H1 (cell line): ENCODE results near the gene TUT1. TPM values are rescaled to one million over a fixed set of nuclear protein-coding genes. Genes with fewer than 3 reads are reported as not detected.

ENCODE experiments used
- BCL11A ChIP-seq, 2 experiments: IDR thresholded peaks; one replicate each; pipeline ENCODE4 v1.6.1; 2011; ENCODE audit warnings: low read depth in 2 of 2, low read length in 2 of 2, mild to moderate bottlenecking in 2 of 2
- CHD7 ChIP-seq: fragments of 300-600 bp; sonication (generic); IDR thresholded peaks from 2 replicates; pipeline ENCODE4 v1.7.1; 2012; ENCODE audit warnings: low read length, moderate library complexity, mild to moderate bottlenecking, inconsistent platforms; ENCODE audit not compliant: insufficient replicate concordance
- CTBP2 ChIP-seq: IDR thresholded peaks from 2 replicates; pipeline ENCODE4 v1.7.0; 2011; ENCODE audit warnings: borderline replicate concordance, mild to moderate bottlenecking, moderate library complexity, mixed read lengths, low read length; ENCODE audit not compliant: insufficient read depth, insufficient read length
- GABPA ChIP-seq: IDR thresholded peaks from 2 replicates; pipeline ENCODE4 v1.6.1; 2011; ENCODE audit warnings: mild to moderate bottlenecking, low read length, moderate library complexity, borderline replicate concordance; ENCODE audit not compliant: insufficient read depth
- KDM1A ChIP-seq: fragments of 200-600, 300-600 bp; sonication (generic); IDR thresholded peaks from 2 replicates; pipeline ENCODE4 v1.7.1; 2016; ENCODE audit warnings: mild to moderate bottlenecking, low read length, borderline replicate concordance
- MAX ChIP-seq: IDR thresholded peaks from 2 replicates; pipeline ENCODE4 v1.6.1; 2012; ENCODE audit warnings: inconsistent platforms
- NANOG ChIP-seq: IDR thresholded peaks from 2 replicates; pipeline ENCODE4 v1.6.1; 2011; ENCODE audit warnings: low read length, low read depth, mild to moderate bottlenecking, inconsistent platforms; ENCODE audit not compliant: insufficient read depth, poor library complexity, severe bottlenecking
- SAP30 ChIP-seq: fragments of 300-600 bp; sonication (generic); IDR thresholded peaks from 2 replicates; pipeline ENCODE4 v1.7.1; 2012; ENCODE audit warnings: low read length, moderate library complexity, mild to moderate bottlenecking, inconsistent platforms; ENCODE audit not compliant: insufficient read depth, insufficient replicate concordance
- SIRT6 ChIP-seq: IDR thresholded peaks from one replicate; pipeline ENCODE4 v1.7.1; 2012; ENCODE audit warnings: low read length, inconsistent platforms
- SUZ12 ChIP-seq: fragments of 200-600 bp; sonication (generic); IDR thresholded peaks from 2 replicates; pipeline ENCODE4 v1.6.1; 2012; ENCODE audit warnings: mild to moderate bottlenecking, inconsistent platforms, low read length, moderate library complexity, mixed read lengths
- polyA plus RNA-seq, 7 experiments: library from polyadenylated mRNA; depleted of rRNA in 3 of 7; stranded (reverse) in 5 of 7; unstranded in 2 of 7; fragments of >200 nt in 5 of 7; fragments of 200-250 nt in 2 of 7; gene quantifications; 1 replicate in 5 of 7; 2 replicates in 1 of 7; 4 replicates in 1 of 7; pipeline versions ENCODE4 v1.2.1 to v1.2.3, GENCODE V29; 2011 to 2013; ENCODE audit warnings: missing spikeins in 2 of 7, mixed read lengths in 2 of 7
- total RNA-seq: library from RNA; stranded (reverse); fragmentation: NEBNext Ultra II Directional; extraction: Animal tissue kit (Norgen Biotek cat#: 25700); gene quantifications from 2 replicates; pipeline ENCODE4 v1.2.1, GENCODE V29; 2021

Gene TUT1
- total and polyA plus RNA-seq, 2 of the 8 experiments (the other 6 are each of a cell fraction or from before 2014, with no cell fraction given) = 17.8 to 24.6 TPM

GRCh38 chr11:62621027-62621566, 29.8 kb upstream of the TUT1 start (continued):
- TF ChIP-seq CHD7 = no peak
- no peak for TF ChIP-seq MAX
- no peak for TF ChIP-seq BCL11A (IDR thresholded peaks at IDR 0.05; ENCODE audit: low read depth in 2 of 2, low read length in 2 of 2)
- no peak for TF ChIP-seq GABPA
- TF ChIP-seq SAP30 = no peak
- TF ChIP-seq KDM1A = no peak
- TF ChIP-seq CTBP2 = no peak
- TF ChIP-seq NANOG = no peak
- TF ChIP-seq SUZ12 = no peak
- no peak for TF ChIP-seq SIRT6
